HepG2 (cell line): ENCODE results near the gene DDX43. TPM values are rescaled to one million over a fixed set of nuclear protein-coding genes. Genes with fewer than 3 reads are reported as not detected.

ENCODE experiments used
- ATAC-seq: fragments of 200-7000 bp; cut with Tn5 transposase; 3 replicates; pipeline ENCODE4 v1.9.1; 2020; ENCODE audit warnings: mild to moderate bottlenecking, moderate library complexity
- BruUV-seq: library from RNA; stranded (reverse); fragments of 400-500 nt; replicated peaks from 2 replicates; lab custom pipeline; 2021; lab: Mats Ljungman, UMichigan
- CTCF ChIA-PET: fragments of 300-600 bp; formaldehyde crosslinking; extraction: SDS; loops from one replicate; lab custom pipeline; 2021; ENCODE audit warnings: low total read pairs, inconsistent platforms, low intra/inter-chr PET ratio; lab: Yijun Ruan, JAX
- POLR2A ChIA-PET: fragments of 350-600 bp; sonication (Branson Sonifier 250); formaldehyde crosslinking; loops from one replicate; lab custom pipeline; 2020; ENCODE audit warnings: antibody characterized with exemption, inconsistent platforms; lab: Yijun Ruan, JAX
- DNase-seq: peaks from one replicate; pipeline ENCODE4 v3.0.0-alpha.2; 2015; ENCODE audit warnings: low spot score
- FAIRE-seq: peaks from 3 replicates; lab custom pipeline; 2011; peaks lifted over from hg19 to GRCh38; lab: Jason Lieb, UNC
- H2AFZ ChIP-seq: one replicate; pipeline ENCODE4 v1.6.1; 2011; ENCODE audit warnings: low read length, inconsistent platforms
- H3K27ac ChIP-seq: fragments of 300-600 bp; 3 replicates; pipeline ENCODE4 v1.8.0; 2011; ENCODE audit warnings: mixed run types, mild to moderate bottlenecking, mixed read lengths, low read length, inconsistent platforms; ENCODE audit not compliant: insufficient read depth; ENCODE audit errors: extremely low read length
- H3K27me3 ChIP-seq, 2 experiments: fragments of 200-600 bp in 1 of 2; 2 replicates in 1 of 2; 3 replicates in 1 of 2; pipeline versions ENCODE4 v1.6.0 to v1.8.0; 2011; ENCODE audit warnings: low read length in 2 of 2, mild to moderate bottlenecking in 2 of 2, moderate library complexity in 2 of 2, inconsistent platforms in 1 of 2; ENCODE audit not compliant: insufficient read depth in 2 of 2, control insufficient read depth in 1 of 2
- H3K36me3 ChIP-seq, 2 experiments: fragments of 200-600 bp in 1 of 2; replicated peaks in 1 of 2; 2 replicates in 1 of 2; 3 replicates in 1 of 2; pipeline versions ENCODE4 v1.5.1 to v1.8.0; 2011; ENCODE audit warnings: low read length in 2 of 2, inconsistent platforms in 1 of 2; ENCODE audit not compliant: insufficient read depth in 2 of 2, control insufficient read depth in 1 of 2
- H3K4me1 ChIP-seq: 2 replicates; pipeline ENCODE4 v1.5.1; 2012; ENCODE audit warnings: low read length, inconsistent platforms; ENCODE audit not compliant: insufficient read depth
- H3K4me2 ChIP-seq: 2 replicates; pipeline ENCODE4 v1.6.0; 2011; ENCODE audit warnings: low read depth, low read length, inconsistent platforms
- H3K4me3 ChIP-seq, 3 experiments: fragments of 200-600 bp in 1 of 3; sonication (generic), shearing (Covaris generic) in 1 of 3; replicated peaks in 1 of 3; 2 replicates each; pipeline ENCODE4 v1.5.1; 2011 to 2016; ENCODE audit warnings: low read length in 3 of 3, inconsistent platforms in 2 of 3, low read depth in 2 of 3, mild to moderate bottlenecking in 2 of 3, control low read depth in 1 of 3, mixed read lengths in 1 of 3; ENCODE audit not compliant: insufficient read depth in 1 of 3
- H3K79me2 ChIP-seq: one replicate; pipeline ENCODE4 v1.6.1; 2011; ENCODE audit warnings: low read length, inconsistent platforms; ENCODE audit not compliant: insufficient read depth
- H3K9ac ChIP-seq: 2 replicates; pipeline ENCODE4 v1.6.0; 2011; ENCODE audit warnings: mild to moderate bottlenecking, low read depth, low read length, inconsistent platforms; ENCODE audit not compliant: insufficient read depth
- H3K9me3 ChIP-seq: 2 replicates; pipeline ENCODE4 v1.5.1; 2012; ENCODE audit warnings: mild to moderate bottlenecking, low read length
- H4K20me1 ChIP-seq: 2 replicates; pipeline ENCODE4 v1.6.0; 2011; ENCODE audit warnings: inconsistent platforms, mild to moderate bottlenecking, low read length, moderate library complexity; ENCODE audit not compliant: insufficient read depth
- CEBPG ChIP-seq: IDR thresholded peaks from 2 replicates; pipeline ENCODE4 v1.6.1; 2016
- DR1 ChIP-seq: sonication (generic); formaldehyde crosslinking; IDR thresholded peaks from 2 replicates; pipeline ENCODE4 v1.8.0; 2021; ENCODE audit warnings: mild to moderate bottlenecking, missing genetic modification reagents, inconsistent platforms
- MTF2 ChIP-seq: sonication (generic); formaldehyde crosslinking; IDR thresholded peaks from 2 replicates; pipeline ENCODE4 v1.5.0; 2020; ENCODE audit warnings: missing genetic modification reagents, borderline replicate concordance
- SOX5 ChIP-seq: IDR thresholded peaks from 2 replicates; pipeline ENCODE4 v1.6.1; 2016; ENCODE audit warnings: borderline replicate concordance
- WGBS: methylation state at CpG from one replicate; pipeline ENCODE4 v1.1.6; 2017; ENCODE audit warnings: low lambda C conversion rate; 5-methylcytosine and 5-hydroxymethylcytosine counted together
- in situ Hi-C: cut with HindIII; loops from 2 replicates; pipeline ENCODE4 v1.10.0; 2017; ENCODE audit warnings: low pct_unique_long_range_greater_than_20kb; ENCODE audit not compliant: extremely low pct_ligation_motif_present
- intact Hi-C: fragments of 100-400 bp; cut with micrococcal nuclease; formaldehyde crosslinking; loops from one replicate; pipeline ENCODE4 v1.10.0; 2022; ENCODE audit not compliant: unreplicated experiment
- polyA plus RNA-seq, 8 experiments: library from polyadenylated mRNA; depleted of rRNA in 3 of 8; stranded (reverse) in 7 of 8; unstranded in 1 of 8; fragments of >200 nt; fragmentation: Illumina TruSeq in 4 of 8; extraction: Trizol in 4 of 8; gene quantifications; 2 replicates each; pipeline versions ENCODE4 v1.2.1 to v1.2.3, GENCODE V29; 2011 to 2016; ENCODE audit warnings: low read depth in 4 of 8, missing spikeins in 1 of 8, mixed read lengths in 1 of 8; ENCODE audit not compliant: insufficient read depth in 1 of 8
- total RNA-seq, 5 experiments: library from RNA; depleted of rRNA; stranded (reverse); fragments of >200 nt; fragmentation: Illumina TruSeq; extraction: Trizol; gene quantifications; 2 replicates each; pipeline ENCODE4 v1.2.3, GENCODE V29; 2016; ENCODE audit warnings: low read depth in 1 of 5
- TF ChIP-seq, protein P1 (sequence below): sonication (generic); formaldehyde crosslinking; IDR thresholded peaks from 2 replicates; pipeline ENCODE4 v1.4.0; 2020; ENCODE audit warnings: missing genetic modification reagents; ENCODE audit errors: not compliant biosample characterization
- TF ChIP-seq, protein P2 (sequence below): sonication (generic); formaldehyde crosslinking; IDR thresholded peaks from 2 replicates; pipeline ENCODE4 v1.8.1; 2023; ENCODE audit warnings: missing genetic modification reagents, mild to moderate bottlenecking, borderline replicate concordance
- TF ChIP-seq, protein P3 (sequence below): sonication (generic); formaldehyde crosslinking; IDR thresholded peaks from 2 replicates; pipeline ENCODE4 v1.5.0; 2020; ENCODE audit warnings: missing genetic modification reagents
- TF ChIP-seq, protein P4 (sequence below): sonication (generic); formaldehyde crosslinking; IDR thresholded peaks from 2 replicates; pipeline ENCODE4 v1.8.0; 2022; ENCODE audit warnings: missing genetic modification reagents, mild to moderate bottlenecking, borderline replicate concordance
- TF ChIP-seq, protein P5 (sequence below): sonication (generic); formaldehyde crosslinking; IDR thresholded peaks from 2 replicates; pipeline ENCODE4 v1.4.0; 2020; ENCODE audit warnings: missing genetic modification reagents
- TF ChIP-seq, protein P6 (sequence below): IDR thresholded peaks from 2 replicates; pipeline ENCODE4 v1.6.1; 2016

The DDX43 gene
- total and polyA plus RNA-seq, 2 of the 13 experiments (the other 11 are each of a cell fraction or from before 2014, with no cell fraction given), result not detected

DNA sequence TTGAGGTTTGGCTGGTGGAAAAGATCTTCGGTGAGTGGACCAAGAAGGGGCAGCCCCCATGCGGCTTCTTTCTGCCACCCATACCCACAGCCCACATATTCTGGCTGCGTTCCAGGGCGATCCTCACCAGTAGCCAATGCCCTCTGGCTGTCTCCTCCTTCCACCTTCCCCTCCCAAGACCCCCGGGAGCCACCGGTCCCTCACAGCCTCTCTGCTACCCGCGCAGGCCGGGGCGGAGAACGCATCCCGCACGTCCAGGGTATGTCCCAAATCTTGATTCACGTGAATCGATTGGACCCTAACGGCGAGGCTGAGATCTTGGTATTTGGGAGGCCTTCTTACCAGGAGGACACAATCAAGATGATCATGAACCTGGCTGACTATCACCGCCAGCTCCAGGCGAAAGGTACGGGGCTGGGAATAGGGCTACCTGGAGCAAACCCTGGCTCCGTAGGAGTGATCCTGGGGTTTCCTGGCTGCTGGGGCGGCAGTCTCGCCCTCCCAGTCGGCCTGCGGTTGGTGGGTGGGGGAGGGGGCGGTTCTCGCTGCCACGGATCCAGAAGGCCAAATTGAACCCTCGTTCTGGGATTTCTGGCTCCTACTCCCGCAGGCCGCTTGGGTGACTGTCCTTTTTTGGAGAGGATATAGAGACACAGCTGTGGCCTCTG is 31.6 kb upstream of the DDX43 start (continued):
- TF ChIP-seq, protein P1, sequence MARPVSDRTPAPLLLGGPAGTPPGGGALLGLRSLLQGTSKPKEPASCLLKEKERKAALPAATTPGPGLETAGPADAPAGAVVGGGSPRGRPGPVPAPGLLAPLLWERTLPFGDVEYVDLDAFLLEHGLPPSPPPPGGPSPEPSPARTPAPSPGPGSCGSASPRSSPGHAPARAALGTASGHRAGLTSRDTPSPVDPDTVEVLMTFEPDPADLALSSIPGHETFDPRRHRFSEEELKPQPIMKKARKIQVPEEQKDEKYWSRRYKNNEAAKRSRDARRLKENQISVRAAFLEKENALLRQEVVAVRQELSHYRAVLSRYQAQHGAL, result no peak
- TF ChIP-seq, all 625 proteins: peak for 0

DNA sequence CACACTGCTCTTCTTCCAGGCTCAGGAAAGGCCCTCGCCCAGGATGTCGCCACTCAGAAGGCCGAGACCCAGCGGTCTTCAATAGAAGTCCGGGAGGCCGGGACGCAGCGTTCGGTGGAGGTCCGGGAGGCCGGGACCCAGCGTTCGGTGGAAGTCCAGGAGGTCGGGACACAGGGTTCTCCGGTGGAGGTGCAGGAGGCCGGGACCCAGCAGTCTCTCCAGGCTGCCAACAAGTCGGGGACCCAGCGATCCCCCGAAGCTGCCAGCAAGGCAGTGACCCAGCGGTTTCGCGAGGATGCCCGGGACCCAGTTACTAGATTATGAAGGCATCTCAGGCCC is 31.1 kb upstream of the DDX43 start:
- intact Hi-C loops (no loop called here), in situ Hi-C loops (no loop called here)
- ChIA-PET CTCF (no interaction called here), POLR2A (no interaction called here)
- no peak overlapping the region for H2AFZ ChIP-seq
- no peak overlapping the region for H3K27ac ChIP-seq
- no peak overlapping the region for H3K4me2 ChIP-seq
- BruUV-seq, result no TSS peak
- no peak for DNase-seq
- H3K9ac ChIP-seq, result no peak overlapping the region
- peaks cover 0 to 22% of the 10 kb centered on the region in 2 experiments; a peak in 1 of 5 replicates for H3K27me3 ChIP-seq
- H3K4me1 ChIP-seq, result no peaks in the 10 kb centered on the region
- no peaks in the 10 kb centered on the region for H3K79me2 ChIP-seq
- H4K20me1 ChIP-seq, result no peaks in the 10 kb centered on the region
- no peak overlapping the region for H3K4me3 ChIP-seq
- ATAC-seq, result no peak
- TF ChIP-seq, protein P2, sequence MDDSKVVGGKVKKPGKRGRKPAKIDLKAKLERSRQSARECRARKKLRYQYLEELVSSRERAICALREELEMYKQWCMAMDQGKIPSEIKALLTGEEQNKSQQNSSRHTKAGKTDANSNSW (CRISPR knock-in tag), result no peak
- TF ChIP-seq, protein P3, sequence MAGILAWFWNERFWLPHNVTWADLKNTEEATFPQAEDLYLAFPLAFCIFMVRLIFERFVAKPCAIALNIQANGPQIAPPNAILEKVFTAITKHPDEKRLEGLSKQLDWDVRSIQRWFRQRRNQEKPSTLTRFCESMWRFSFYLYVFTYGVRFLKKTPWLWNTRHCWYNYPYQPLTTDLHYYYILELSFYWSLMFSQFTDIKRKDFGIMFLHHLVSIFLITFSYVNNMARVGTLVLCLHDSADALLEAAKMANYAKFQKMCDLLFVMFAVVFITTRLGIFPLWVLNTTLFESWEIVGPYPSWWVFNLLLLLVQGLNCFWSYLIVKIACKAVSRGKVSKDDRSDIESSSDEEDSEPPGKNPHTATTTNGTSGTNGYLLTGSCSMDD, result no peak
- no peak for FAIRE-seq
- H3K36me3 ChIP-seq, result no peaks in the 10 kb centered on the region
- 61% methylated on average over 18 of the region's 23 CpGs for WGBS
- no peaks in the 10 kb centered on the region for H3K9me3 ChIP-seq

DNA sequence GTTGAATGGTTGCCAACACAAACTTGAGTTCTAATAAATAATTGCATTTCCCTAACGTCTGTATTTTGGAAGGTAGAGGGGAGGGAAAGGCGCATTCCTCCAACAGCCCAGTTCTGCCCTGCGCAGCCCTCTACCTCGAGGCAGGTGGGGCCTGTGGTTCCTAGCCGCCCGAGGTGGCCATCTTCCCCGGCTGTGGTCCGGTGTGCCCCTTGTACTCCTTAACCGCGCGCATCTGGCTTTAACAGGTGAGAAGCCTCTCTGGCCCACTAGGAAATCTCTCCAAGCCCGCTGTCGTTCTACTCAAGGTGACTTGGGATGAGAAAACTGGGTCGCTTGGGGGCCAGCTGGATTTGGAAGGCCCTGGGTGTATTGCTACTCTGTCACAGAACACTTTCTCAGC is 30.5 kb upstream of the DDX43 start:
- Histone ChIP-seq H3K27me3 (peaks cover 0 to 28% of the 10 kb centered on the region in 2 experiments; a peak in 2 of 5 replicates), H3K79me2 (no peaks in the 10 kb centered on the region), H3K4me2 (no peak overlapping the region), H4K20me1 (no peaks in the 10 kb centered on the region), H2AFZ (no peak overlapping the region), H3K27ac (no peak overlapping the region), H3K4me1 (no peaks in the 10 kb centered on the region), H3K9ac (no peak overlapping the region), H3K36me3 (no peaks in the 10 kb centered on the region), H3K4me3 (no peak overlapping the region), H3K9me3 (no peaks in the 10 kb centered on the region)
- intact Hi-C loops (no loop called here), in situ Hi-C loops (no loop called here)
- no TSS peak for BruUV-seq
- whole genome bisulfite sequencing, result 63% methylated on average over 13 of the region's 14 CpGs
- ChIA-PET POLR2A (no interaction called here), CTCF (no interaction called here)
- ATAC-seq (no peak), DNase-seq (no peak), FAIRE-seq (no peak)
- TF ChIP-seq CEBPG (CRISPR knock-in tag) (no peak), DR1 (CRISPR knock-in tag) (no peak), SOX5 (CRISPR knock-in tag) (no peak), MTF2 (CRISPR knock-in tag) (no peak)
- TF ChIP-seq, protein P4, sequence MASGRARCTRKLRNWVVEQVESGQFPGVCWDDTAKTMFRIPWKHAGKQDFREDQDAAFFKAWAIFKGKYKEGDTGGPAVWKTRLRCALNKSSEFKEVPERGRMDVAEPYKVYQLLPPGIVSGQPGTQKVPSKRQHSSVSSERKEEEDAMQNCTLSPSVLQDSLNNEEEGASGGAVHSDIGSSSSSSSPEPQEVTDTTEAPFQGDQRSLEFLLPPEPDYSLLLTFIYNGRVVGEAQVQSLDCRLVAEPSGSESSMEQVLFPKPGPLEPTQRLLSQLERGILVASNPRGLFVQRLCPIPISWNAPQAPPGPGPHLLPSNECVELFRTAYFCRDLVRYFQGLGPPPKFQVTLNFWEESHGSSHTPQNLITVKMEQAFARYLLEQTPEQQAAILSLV (CRISPR knock-in tag), result no peak
- TF ChIP-seq, protein P5, sequence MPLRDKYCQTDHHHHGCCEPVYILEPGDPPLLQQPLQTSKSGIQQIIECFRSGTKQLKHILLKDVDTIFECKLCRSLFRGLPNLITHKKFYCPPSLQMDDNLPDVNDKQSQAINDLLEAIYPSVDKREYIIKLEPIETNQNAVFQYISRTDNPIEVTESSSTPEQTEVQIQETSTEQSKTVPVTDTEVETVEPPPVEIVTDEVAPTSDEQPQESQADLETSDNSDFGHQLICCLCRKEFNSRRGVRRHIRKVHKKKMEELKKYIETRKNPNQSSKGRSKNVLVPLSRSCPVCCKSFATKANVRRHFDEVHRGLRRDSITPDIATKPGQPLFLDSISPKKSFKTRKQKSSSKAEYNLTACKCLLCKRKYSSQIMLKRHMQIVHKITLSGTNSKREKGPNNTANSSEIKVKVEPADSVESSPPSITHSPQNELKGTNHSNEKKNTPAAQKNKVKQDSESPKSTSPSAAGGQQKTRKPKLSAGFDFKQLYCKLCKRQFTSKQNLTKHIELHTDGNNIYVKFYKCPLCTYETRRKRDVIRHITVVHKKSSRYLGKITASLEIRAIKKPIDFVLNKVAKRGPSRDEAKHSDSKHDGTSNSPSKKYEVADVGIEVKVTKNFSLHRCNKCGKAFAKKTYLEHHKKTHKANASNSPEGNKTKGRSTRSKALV (CRISPR knock-in tag), result no peak
- TF ChIP-seq, protein P6, sequence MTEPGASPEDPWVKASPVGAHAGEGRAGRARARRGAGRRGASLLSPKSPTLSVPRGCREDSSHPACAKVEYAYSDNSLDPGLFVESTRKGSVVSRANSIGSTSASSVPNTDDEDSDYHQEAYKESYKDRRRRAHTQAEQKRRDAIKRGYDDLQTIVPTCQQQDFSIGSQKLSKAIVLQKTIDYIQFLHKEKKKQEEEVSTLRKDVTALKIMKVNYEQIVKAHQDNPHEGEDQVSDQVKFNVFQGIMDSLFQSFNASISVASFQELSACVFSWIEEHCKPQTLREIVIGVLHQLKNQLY (CRISPR knock-in tag), result no peak
